NK-92 treated with Interleukin-12 subunit alpha and Interleukin-12 subunit beta, amount 100 ng/mL, for 24 hours (cell line): ENCODE measurements around the gene LCA5L.

ENCODE experiments used
- DNase-seq: peaks from one replicate; lab custom pipeline; 2025; lab: John Stamatoyannopoulos, UW

LCA5L gene

GRCh38 chr21:39445321-39446269, at the start of gene LCA5L:
LCA5L (minus strand) TSS chr21:39445778; CDS start chr21:39428493, 17,285 bp downstream.
- peak; percentile 90 for DNase-seq

- no peak for DNase-seq
Measured at GRCh38 chr21:39489380-39489924, 43.9 kb upstream of the LCA5L start.

DNA sequence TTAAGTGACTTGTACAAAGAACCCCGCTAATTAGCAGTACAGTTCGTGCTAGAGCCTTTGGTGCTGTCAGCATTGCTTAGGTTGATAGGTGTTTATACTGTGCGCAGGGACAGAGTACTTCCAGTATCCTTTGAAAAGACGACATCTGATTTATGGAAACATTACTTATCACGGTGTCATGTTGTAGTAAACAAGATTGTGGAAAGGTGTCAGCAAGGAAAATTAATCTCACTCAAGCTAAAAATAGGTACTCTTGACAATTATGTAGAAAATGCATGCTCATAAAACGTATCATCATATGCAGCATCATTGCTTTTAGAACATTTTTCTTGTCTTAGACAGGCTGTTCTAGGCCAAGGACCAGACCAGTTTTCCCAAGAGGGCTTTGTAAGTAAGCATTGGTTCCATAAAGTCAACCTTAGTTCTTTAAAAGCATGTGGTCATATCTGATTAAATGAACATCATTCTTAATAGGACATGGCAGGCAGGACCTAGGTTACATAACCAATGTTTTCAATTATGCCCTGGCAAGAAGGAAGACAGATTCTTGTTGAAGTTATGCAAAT, 39.2 kb upstream of the LCA5L start:
- no peak for DNase-seq

DNA sequence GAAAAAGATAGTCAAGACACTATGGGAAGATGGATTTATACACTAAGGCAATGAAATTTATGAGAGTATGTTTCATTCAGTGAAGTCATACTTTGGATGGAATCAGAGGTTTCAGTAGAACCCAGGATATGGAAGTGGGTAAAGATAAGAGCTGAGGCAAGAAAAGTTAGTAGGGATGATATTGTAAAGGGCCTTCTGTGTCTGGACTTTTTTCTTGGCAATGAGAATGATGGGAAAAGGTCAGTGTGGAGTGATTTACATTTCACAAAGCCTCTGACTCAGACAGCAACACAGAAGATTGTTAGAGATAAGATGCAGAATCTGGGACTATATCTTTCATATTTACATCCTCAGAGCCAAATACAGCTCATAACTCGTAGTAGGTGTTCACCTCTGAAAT, 38.3 kb upstream of the LCA5L start:
- no peak for DNase-seq

DNA sequence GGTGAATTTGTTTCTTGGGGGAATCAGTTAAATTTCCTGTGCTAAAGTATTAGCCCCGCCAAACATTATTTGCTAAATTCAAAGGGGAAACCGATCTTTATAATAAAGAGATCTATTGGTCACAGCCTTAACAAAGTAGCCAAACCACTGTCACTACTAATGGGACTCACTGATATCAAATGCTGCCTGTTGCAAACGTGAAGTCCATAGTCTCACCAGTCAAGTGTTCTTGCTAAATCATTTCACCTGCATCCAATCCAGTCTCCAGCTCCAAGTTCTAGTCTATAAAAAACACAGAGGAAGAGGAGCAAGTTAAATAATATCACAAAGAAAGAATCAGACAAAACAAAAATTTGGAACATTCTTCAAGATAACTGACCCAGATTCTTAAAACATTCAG, 36.3 kb upstream of the LCA5L start:
- DNase-seq = no peak

GRCh38 chr21:39480271-39480670, 34.7 kb upstream of the LCA5L start:
- no peak for DNase-seq

DNA sequence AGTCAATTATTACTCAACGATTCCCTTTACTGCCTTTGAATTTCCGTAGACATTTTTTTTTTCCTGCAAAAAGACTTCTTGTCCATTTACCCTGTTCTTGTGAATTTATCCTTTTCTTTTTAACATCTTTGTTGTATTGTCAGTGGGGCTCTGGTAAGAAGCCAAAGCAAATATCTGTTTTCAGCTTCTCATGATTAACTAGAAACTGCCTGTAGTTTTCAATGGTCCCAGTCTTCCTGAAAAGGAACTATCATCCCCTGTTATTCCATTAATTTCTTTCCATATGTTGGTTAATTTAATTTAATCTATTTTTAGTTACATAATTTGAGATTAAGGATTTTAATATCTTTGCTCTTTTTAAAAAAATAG, 34.2 kb upstream of the LCA5L start:
- no peak for DNase-seq

DNA sequence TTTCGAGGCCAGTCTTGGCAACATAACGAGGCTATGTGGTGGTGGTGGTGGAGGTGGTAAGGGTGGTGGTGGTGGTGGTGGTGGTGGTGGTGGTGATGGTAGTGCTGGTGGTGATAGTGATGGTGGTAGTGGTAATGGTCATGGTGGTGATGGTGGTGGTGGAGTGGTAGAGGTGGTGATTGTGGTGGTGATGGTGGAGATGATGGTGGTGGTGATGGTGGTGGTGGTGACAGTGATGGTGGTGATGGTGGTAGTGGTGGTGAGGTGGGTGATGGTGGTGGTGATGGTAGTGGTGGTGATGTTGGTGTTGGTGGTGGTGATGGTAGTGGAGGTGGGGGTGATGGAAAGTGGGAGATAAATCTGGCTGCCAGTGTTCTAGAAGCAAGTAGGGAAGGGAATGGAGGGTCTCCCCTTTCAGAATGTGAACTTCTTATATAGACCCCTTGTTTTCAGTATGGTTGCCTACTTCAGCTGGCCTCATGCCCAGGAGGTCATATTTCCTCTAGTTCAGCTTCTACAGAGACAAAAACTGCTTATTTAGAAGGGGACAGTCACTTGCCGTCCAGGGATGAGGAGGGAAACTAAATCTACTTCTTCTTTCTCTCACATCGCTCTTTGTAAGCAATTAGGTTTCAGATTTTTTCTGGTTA, 33.7 kb upstream of the LCA5L start:
- DNase-seq = no peak

DNA sequence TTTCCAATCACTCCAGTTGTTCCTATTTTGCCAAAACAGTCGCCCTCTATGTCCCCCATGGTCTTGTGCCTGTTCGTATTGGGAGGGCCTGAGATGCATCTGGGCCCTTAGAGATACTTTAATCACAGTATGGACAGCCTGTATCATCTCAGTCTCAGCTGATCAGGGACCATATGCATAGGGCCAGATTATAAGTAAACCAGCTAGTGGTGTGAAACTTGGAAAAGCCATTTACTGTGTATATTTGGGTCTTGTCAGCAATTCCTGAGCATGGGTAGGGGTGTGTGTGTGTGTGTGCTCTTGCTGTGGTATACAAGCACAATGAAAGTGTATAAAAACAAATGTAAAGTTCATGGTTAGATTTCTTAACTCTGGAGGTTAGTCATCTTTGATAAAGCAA, 29.0 kb upstream of the LCA5L start:
- DNase-seq = no peak

DNA sequence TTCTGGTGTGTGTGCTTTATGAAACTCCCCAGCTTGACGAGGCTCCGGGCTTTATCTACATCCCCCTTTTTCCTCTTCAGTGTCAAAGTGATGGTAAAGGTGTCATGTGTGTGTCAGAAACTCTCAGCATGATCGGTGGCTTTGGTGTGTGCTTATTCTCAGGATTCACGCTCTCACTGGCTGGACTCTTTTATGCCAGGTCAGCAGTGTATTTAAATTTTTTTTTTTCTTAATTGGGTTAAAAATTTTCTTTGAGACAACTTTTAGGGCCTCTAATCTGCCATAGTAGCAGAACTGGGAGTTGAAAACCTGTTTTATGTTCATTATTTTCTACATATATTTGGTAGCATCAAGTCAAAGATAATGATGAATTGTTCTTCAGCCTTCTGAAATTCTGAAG, 27.2 kb upstream of the LCA5L start:
- DNase-seq = no peak

DNA sequence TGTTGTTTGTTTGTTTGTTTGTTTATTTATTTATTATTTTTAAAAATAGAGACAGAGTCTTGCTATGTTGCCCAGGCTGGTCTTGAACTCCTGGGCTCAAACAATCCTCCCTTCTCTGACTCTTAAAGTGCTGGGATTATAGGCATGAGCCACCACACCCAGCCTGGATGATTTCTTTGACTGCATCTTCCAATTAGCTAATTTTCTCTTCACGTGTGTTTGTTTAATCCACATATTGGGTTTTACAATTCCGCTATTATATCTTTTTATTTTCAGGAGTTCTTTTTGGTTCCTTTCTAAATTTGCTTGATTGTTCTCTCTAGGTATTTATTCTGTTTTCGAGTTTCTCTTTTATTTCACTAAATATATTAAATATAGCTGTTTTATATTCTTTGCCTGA, 26.0 kb upstream of the LCA5L start:
- no peak for DNase-seq

- DNase-seq = no peak
Measured at GRCh38 chr21:39468559-39468958, 23.0 kb upstream of the LCA5L start.

GRCh38 chr21:39467746-39468145, 22.2 kb upstream of the LCA5L start:
- no peak for DNase-seq

- no peak for DNase-seq
Measured at GRCh38 chr21:39466584-39466983, 21.0 kb upstream of the LCA5L start.

GRCh38 chr21:39463308-39463707, 17.7 kb upstream of the LCA5L start:
- DNase-seq = no peak

DNA sequence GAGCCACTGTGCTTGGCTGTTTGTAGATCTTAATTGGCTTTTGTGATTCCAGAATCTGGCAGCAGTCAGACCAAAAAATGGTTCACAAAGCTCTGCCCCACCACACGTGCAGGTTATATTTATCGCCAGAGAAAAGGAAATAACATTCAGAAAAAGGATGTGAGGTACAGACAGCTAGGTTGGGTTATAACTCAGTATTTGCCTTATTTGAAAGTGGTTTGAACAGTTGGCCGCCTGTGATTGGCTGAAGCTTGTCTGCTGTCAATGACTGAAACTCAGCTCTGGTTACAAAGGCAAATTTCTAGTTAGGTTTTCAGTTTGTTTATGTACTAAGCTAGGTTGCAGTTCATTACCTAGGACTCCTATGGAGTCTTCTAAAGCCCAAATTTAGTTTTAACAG, 15.8 kb upstream of the LCA5L start:
- no peak for DNase-seq

GRCh38 chr21:39456665-39457064, 11.1 kb upstream of the LCA5L start:
- no peak for DNase-seq

GRCh38 chr21:39454949-39455668, 9.5 kb upstream of the LCA5L start:
- DNase-seq = no peak

- no peak for DNase-seq
Measured at GRCh38 chr21:39453571-39454179, 8.1 kb upstream of the LCA5L start.

DNA sequence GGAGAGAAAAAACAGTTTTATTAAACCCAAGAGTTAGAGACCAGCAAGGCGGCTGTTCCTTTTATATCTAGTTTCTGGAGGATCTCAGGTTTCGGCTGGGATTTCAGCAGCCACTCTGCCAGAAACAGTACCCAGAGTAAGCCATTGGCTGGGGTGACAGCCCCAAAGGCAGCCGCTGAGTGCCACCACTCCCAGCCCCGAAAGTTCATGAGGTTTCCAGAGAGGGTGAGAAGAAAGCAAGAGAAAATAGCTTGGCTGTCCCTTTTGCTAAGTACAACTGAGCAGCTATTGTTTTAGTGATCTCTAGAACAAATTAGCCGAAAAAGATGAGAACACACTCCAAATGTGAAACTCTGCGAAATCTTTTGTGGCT, 7.4 kb upstream of the LCA5L start:
- DNase-seq = no peak

DNA sequence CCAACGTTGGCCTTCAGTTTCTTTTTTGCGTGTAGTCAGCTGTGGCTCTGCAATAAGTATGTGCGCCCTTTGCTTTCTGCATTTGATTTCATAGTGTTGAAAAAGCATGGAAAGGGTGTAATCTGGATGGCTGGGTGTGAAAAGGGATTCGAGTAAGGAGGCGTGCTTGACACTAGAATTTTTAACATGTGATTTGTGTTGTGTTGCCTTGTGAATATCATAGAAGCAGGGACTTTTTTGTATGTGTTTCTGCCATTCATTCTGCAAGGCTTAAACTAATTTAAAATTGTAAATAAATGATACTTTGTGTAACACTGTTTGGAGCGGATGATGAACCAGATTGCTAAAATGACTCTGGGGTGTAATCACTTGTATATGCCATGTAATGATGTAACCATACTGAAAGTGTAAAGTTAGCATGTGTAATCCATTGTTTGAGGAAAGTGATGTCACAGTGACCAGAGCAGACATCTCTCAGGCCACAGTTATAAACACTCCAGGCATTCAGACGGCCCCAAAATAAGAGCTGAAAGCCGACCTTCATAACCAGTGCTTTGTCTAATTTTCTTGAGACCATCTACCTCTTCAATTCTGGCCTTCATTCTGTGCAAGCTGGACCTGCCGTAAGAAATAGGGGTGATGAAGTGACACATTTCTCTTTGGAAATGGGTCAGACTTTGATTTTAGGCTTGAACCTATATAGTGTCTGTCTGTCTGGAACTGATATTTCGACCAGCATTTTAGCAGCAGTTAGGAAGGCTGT, 6.8 kb upstream of the LCA5L start:
- DNase-seq = no peak
